GM18909 (cell line): Measurements from ENCODE around the gene FADS6.

ENCODE experiments used
- ATAC-seq: cut with Tn5 transposase; IDR thresholded peaks from one replicate; pipeline ENCODE4 v1.9.1; 2021; ENCODE audit warnings: mild to moderate bottlenecking; ENCODE audit not compliant: unreplicated experiment, poor library complexity

FADS6 gene

GRCh38 chr17:74892974-74893911, at the start of gene FADS6:
Gene FADS6 (minus strand): TSS chr17:74893633. CDS start chr17:74893595, 38 bp downstream.
- no peak for ATAC-seq

GRCh38 chr17:74941128-74941725, 47.8 kb upstream of the FADS6 start:
- no peak for ATAC-seq

GRCh38 chr17:74939534-74939933, 46.1 kb upstream of the FADS6 start:
- ATAC-seq, result no peak

- ATAC-seq, result no peak
Measured at GRCh38 chr17:74938194-74938950, 44.9 kb upstream of the FADS6 start.

- no peak for ATAC-seq
Measured at GRCh38 chr17:74937064-74938051, 43.9 kb upstream of the FADS6 start.

GRCh38 chr17:74936470-74936799, 43.0 kb upstream of the FADS6 start:
- ATAC-seq, result no peak

- ATAC-seq, result no peak
Measured at GRCh38 chr17:74935585-74936469, 42.4 kb upstream of the FADS6 start, which contains the start of gene OTOP3. Gene OTOP3 (plus strand): TSS chr17:74935898. CDS start chr17:74935922, 24 bp downstream.

GRCh38 chr17:74935048-74935447, 41.6 kb upstream of the FADS6 start:
- no peak for ATAC-seq

GRCh38 chr17:74930535-74931036, 37.2 kb upstream of the FADS6 start:
- ATAC-seq, result no peak

- ATAC-seq, result no peak
Measured at GRCh38 chr17:74928786-74929185, 35.4 kb upstream of the FADS6 start.

- no peak for ATAC-seq
Measured at GRCh38 chr17:74925242-74925641, 31.8 kb upstream of the FADS6 start.

- no peak for ATAC-seq
Measured at GRCh38 chr17:74924250-74924948, 31.0 kb upstream of the FADS6 start, which contains the start of gene OTOP2. Gene OTOP2 (plus strand): TSS chr17:74924273. CDS start chr17:74924633, 360 bp downstream.

GRCh38 chr17:74923538-74924249, 30.3 kb upstream of the FADS6 start:
- no peak for ATAC-seq

GRCh38 chr17:74922694-74923537, 29.5 kb upstream of the FADS6 start, which contains the start of gene USH1G:
Gene USH1G (minus strand): TSS chr17:74923255. CDS start chr17:74923073, 182 bp downstream.
- ATAC-seq, result no peak

- ATAC-seq, result no peak
Measured at GRCh38 chr17:74922172-74922571, 28.7 kb upstream of the FADS6 start.

GRCh38 chr17:74921769-74922168, 28.3 kb upstream of the FADS6 start:
- no peak for ATAC-seq
